ENCODE data around the gene NF1.

The NF1 gene

GRCh38 chr17:31096106-31096436, 1.3 kb downstream of the NF1 start:
- WGBS (ENCODE audit: extremely low coverage, insufficient coverage, low lambda C conversion rate), result no CpG with 5 or more reads among the region's 5 CpGs
- H3K4ac ChIP-seq (ENCODE audit: low read depth, low read length), result peak overlapping the region; percentile 75
- H3K79me2 ChIP-seq (ENCODE audit: control insufficient read depth, insufficient read depth, low read length), result peaks cover 26% of the 10 kb centered on the region
- H3K4me1 ChIP-seq (ENCODE audit: control insufficient read depth, low read depth, low read length), result peaks cover 3% of the 10 kb centered on the region
- H3K23ac ChIP-seq (ENCODE audit: low read length), result no peak overlapping the region
- H3K56ac ChIP-seq (ENCODE audit: low read length), result peak overlapping the region; percentile 99
- H4K8ac ChIP-seq (ENCODE audit: low read depth, low read length), result no peak overlapping the region
- no peaks in the 10 kb centered on the region for H3K27me3 ChIP-seq (ENCODE audit: insufficient read depth, low read length, poor library complexity)
- H3K79me1 ChIP-seq (ENCODE audit: low read length), result peaks cover 5% of the 10 kb centered on the region
- peak; percentile 67 for DNase-seq
- peak overlapping the region; percentile 99 for H3K27ac ChIP-seq (ENCODE audit: low read depth, low read length)
- H3K4me3 ChIP-seq (ENCODE audit: low read length), result peak overlapping the region; percentile 76
- peak overlapping the region; percentile 39 for H3K18ac ChIP-seq (ENCODE audit: low read length)
- no peak overlapping the region for H2AK5ac ChIP-seq (ENCODE audit: low read length)
- H3K9ac ChIP-seq (ENCODE audit: low read length), result peak overlapping the region; percentile 87
- H2BK120ac ChIP-seq (ENCODE audit: low read depth, low read length), result no peak overlapping the region
- peak overlapping the region; percentile 94 for H3K4me2 ChIP-seq (ENCODE audit: low read length)
- no peaks in the 10 kb centered on the region for H3K36me3 ChIP-seq (ENCODE audit: control insufficient read depth, insufficient read depth, low read length)
- no peak overlapping the region for H2BK15ac ChIP-seq (replicated peaks; ENCODE audit: low read depth)
- no peak overlapping the region for H4K5ac ChIP-seq (ENCODE audit: low read length)
- no peak overlapping the region for H2BK5ac ChIP-seq (ENCODE audit: low read length)

GRCh38 chr17:31099016-31099415, 4.2 kb downstream of the NF1 start:
- Histone ChIP-seq H2AK5ac (ENCODE audit: low read length) (no peak overlapping the region), H3K79me2 (ENCODE audit: control insufficient read depth, insufficient read depth, low read length) (peaks cover 31% of the 10 kb centered on the region), H4K8ac (ENCODE audit: low read depth, low read length) (no peak overlapping the region), H3K56ac (ENCODE audit: low read length) (no peak overlapping the region), H3K4me1 (ENCODE audit: control insufficient read depth, low read depth, low read length) (peaks cover 3% of the 10 kb centered on the region), H3K79me1 (ENCODE audit: low read length) (peaks cover 5% of the 10 kb centered on the region), H3K4me3 (ENCODE audit: low read length) (no peak overlapping the region), H3K9ac (ENCODE audit: low read length) (no peak overlapping the region), H2BK15ac (replicated peaks; ENCODE audit: low read depth) (no peak overlapping the region), H3K36me3 (ENCODE audit: control insufficient read depth, insufficient read depth, low read length) (no peaks in the 10 kb centered on the region), H4K5ac (ENCODE audit: low read length) (no peak overlapping the region), H2BK5ac (ENCODE audit: low read length) (no peak overlapping the region), H3K4ac (ENCODE audit: low read depth, low read length) (no peak overlapping the region), H3K4me2 (ENCODE audit: low read length) (no peak overlapping the region), H3K23ac (ENCODE audit: low read length) (no peak overlapping the region), H3K18ac (ENCODE audit: low read length) (no peak overlapping the region), H3K27me3 (ENCODE audit: insufficient read depth, low read length, poor library complexity) (no peaks in the 10 kb centered on the region), H2BK120ac (ENCODE audit: low read depth, low read length) (no peak overlapping the region), H3K27ac (ENCODE audit: low read depth, low read length) (no peak overlapping the region)
- no CpG with 5 or more reads among the region's 3 CpGs for WGBS (ENCODE audit: extremely low coverage, insufficient coverage, low lambda C conversion rate)
- DNase-seq, result no peak

GRCh38 chr17:31100840-31101459, 6.2 kb downstream of the NF1 start:
- H3K9ac ChIP-seq (ENCODE audit: low read length), result no peak overlapping the region
- peaks cover 6% of the 10 kb centered on the region for H3K79me1 ChIP-seq (ENCODE audit: low read length)
- H2BK5ac ChIP-seq (ENCODE audit: low read length), result no peak overlapping the region
- no peaks in the 10 kb centered on the region for H3K27me3 ChIP-seq (ENCODE audit: insufficient read depth, low read length, poor library complexity)
- H3K4me1 ChIP-seq (ENCODE audit: control insufficient read depth, low read depth, low read length), result peaks cover 3% of the 10 kb centered on the region
- H3K36me3 ChIP-seq (ENCODE audit: control insufficient read depth, insufficient read depth, low read length), result no peaks in the 10 kb centered on the region
- H3K18ac ChIP-seq (ENCODE audit: low read length), result no peak overlapping the region
- no CpG with 5 or more reads among the region's 8 CpGs for WGBS (ENCODE audit: extremely low coverage, insufficient coverage, low lambda C conversion rate)
- H2BK15ac ChIP-seq (replicated peaks; ENCODE audit: low read depth), result no peak overlapping the region
- H4K8ac ChIP-seq (ENCODE audit: low read depth, low read length), result no peak overlapping the region
- no peak overlapping the region for H2BK120ac ChIP-seq (ENCODE audit: low read depth, low read length)
- peaks cover 37% of the 10 kb centered on the region for H3K79me2 ChIP-seq (ENCODE audit: control insufficient read depth, insufficient read depth, low read length)
- H4K5ac ChIP-seq (ENCODE audit: low read length), result no peak overlapping the region
- peak overlapping the region; percentile 22 for H3K27ac ChIP-seq (ENCODE audit: low read depth, low read length)
- H3K56ac ChIP-seq (ENCODE audit: low read length), result no peak overlapping the region
- no peak for DNase-seq
- H2AK5ac ChIP-seq (ENCODE audit: low read length), result no peak overlapping the region
- no peak overlapping the region for H3K4me2 ChIP-seq (ENCODE audit: low read length)
- no peak overlapping the region for H3K23ac ChIP-seq (ENCODE audit: low read length)
- H3K4ac ChIP-seq (ENCODE audit: low read depth, low read length), result no peak overlapping the region
- no peak overlapping the region for H3K4me3 ChIP-seq (ENCODE audit: low read length)

GRCh38 chr17:31101943-31102342, 7.2 kb downstream of the NF1 start:
- Histone ChIP-seq H3K23ac (ENCODE audit: low read length) (no peak overlapping the region), H3K36me3 (ENCODE audit: control insufficient read depth, insufficient read depth, low read length) (no peaks in the 10 kb centered on the region), H3K18ac (ENCODE audit: low read length) (no peak overlapping the region), H3K4me2 (ENCODE audit: low read length) (no peak overlapping the region), H3K79me2 (ENCODE audit: control insufficient read depth, insufficient read depth, low read length) (peaks cover 32% of the 10 kb centered on the region), H3K9ac (ENCODE audit: low read length) (no peak overlapping the region), H2BK5ac (ENCODE audit: low read length) (no peak overlapping the region), H3K27me3 (ENCODE audit: insufficient read depth, low read length, poor library complexity) (no peaks in the 10 kb centered on the region), H4K5ac (ENCODE audit: low read length) (no peak overlapping the region), H3K4ac (ENCODE audit: low read depth, low read length) (no peak overlapping the region), H2BK120ac (ENCODE audit: low read depth, low read length) (no peak overlapping the region), H3K79me1 (ENCODE audit: low read length) (peaks cover 5% of the 10 kb centered on the region), H2BK15ac (replicated peaks; ENCODE audit: low read depth) (no peak overlapping the region), H2AK5ac (ENCODE audit: low read length) (no peak overlapping the region), H3K27ac (ENCODE audit: low read depth, low read length) (no peak overlapping the region), H3K4me1 (ENCODE audit: control insufficient read depth, low read depth, low read length) (no peaks in the 10 kb centered on the region), H3K4me3 (ENCODE audit: low read length) (no peak overlapping the region), H4K8ac (ENCODE audit: low read depth, low read length) (no peak overlapping the region), H3K56ac (ENCODE audit: low read length) (no peak overlapping the region)
- no peak for DNase-seq

- Histone ChIP-seq H2BK120ac (ENCODE audit: low read depth, low read length) (no peak overlapping the region), H4K8ac (ENCODE audit: low read depth, low read length) (no peak overlapping the region), H3K79me2 (ENCODE audit: control insufficient read depth, insufficient read depth, low read length) (peaks cover 25% of the 10 kb centered on the region), H3K56ac (ENCODE audit: low read length) (no peak overlapping the region), H3K4me3 (ENCODE audit: low read length) (no peak overlapping the region), H2BK15ac (replicated peaks; ENCODE audit: low read depth) (no peak overlapping the region), H2AK5ac (ENCODE audit: low read length) (no peak overlapping the region), H3K9ac (ENCODE audit: low read length) (no peak overlapping the region), H3K36me3 (ENCODE audit: control insufficient read depth, insufficient read depth, low read length) (no peaks in the 10 kb centered on the region), H4K5ac (ENCODE audit: low read length) (no peak overlapping the region), H3K4me2 (ENCODE audit: low read length) (no peak overlapping the region), H3K23ac (ENCODE audit: low read length) (no peak overlapping the region), H3K18ac (ENCODE audit: low read length) (no peak overlapping the region), H3K79me1 (ENCODE audit: low read length) (peaks cover 9% of the 10 kb centered on the region), H2BK5ac (ENCODE audit: low read length) (no peak overlapping the region), H3K27me3 (ENCODE audit: insufficient read depth, low read length, poor library complexity) (no peaks in the 10 kb centered on the region), H3K4ac (ENCODE audit: low read depth, low read length) (no peak overlapping the region), H3K4me1 (ENCODE audit: control insufficient read depth, low read depth, low read length) (no peaks in the 10 kb centered on the region), H3K27ac (ENCODE audit: low read depth, low read length) (no peak overlapping the region)
- WGBS (ENCODE audit: extremely low coverage, insufficient coverage, low lambda C conversion rate), result no CpG with 5 or more reads among the region's 1 CpG
- DNase-seq, result no peak
These were observed 11.2 kb downstream of the NF1 start for GRCh38 chr17:31105991-31106390.

- no peak overlapping the region for H2AK5ac ChIP-seq (ENCODE audit: low read length)
- H3K9ac ChIP-seq (ENCODE audit: low read length), result no peak overlapping the region
- H3K18ac ChIP-seq (ENCODE audit: low read length), result no peak overlapping the region
- H2BK5ac ChIP-seq (ENCODE audit: low read length), result no peak overlapping the region
- peaks cover 15% of the 10 kb centered on the region for H3K79me2 ChIP-seq (ENCODE audit: control insufficient read depth, insufficient read depth, low read length)
- no peaks in the 10 kb centered on the region for H3K4me1 ChIP-seq (ENCODE audit: control insufficient read depth, low read depth, low read length)
- H3K27ac ChIP-seq (ENCODE audit: low read depth, low read length), result no peak overlapping the region
- no peak overlapping the region for H3K23ac ChIP-seq (ENCODE audit: low read length)
- H3K79me1 ChIP-seq (ENCODE audit: low read length), result peaks cover 15% of the 10 kb centered on the region
- WGBS (ENCODE audit: extremely low coverage, insufficient coverage, low lambda C conversion rate), result no CpG with 5 or more reads among the region's 2 CpGs
- no peak overlapping the region for H4K8ac ChIP-seq (ENCODE audit: low read depth, low read length)
- H3K4me2 ChIP-seq (ENCODE audit: low read length), result no peak overlapping the region
- DNase-seq, result no peak
- no peak overlapping the region for H4K5ac ChIP-seq (ENCODE audit: low read length)
- no peak overlapping the region for H3K4me3 ChIP-seq (ENCODE audit: low read length)
- no peaks in the 10 kb centered on the region for H3K36me3 ChIP-seq (ENCODE audit: control insufficient read depth, insufficient read depth, low read length)
- no peak overlapping the region for H3K56ac ChIP-seq (ENCODE audit: low read length)
- H3K4ac ChIP-seq (ENCODE audit: low read depth, low read length), result no peak overlapping the region
- no peak overlapping the region for H2BK120ac ChIP-seq (ENCODE audit: low read depth, low read length)
- H2BK15ac ChIP-seq (replicated peaks; ENCODE audit: low read depth), result no peak overlapping the region
- no peaks in the 10 kb centered on the region for H3K27me3 ChIP-seq (ENCODE audit: insufficient read depth, low read length, poor library complexity)
These were observed 16.4 kb downstream of the NF1 start for GRCh38 chr17:31111183-31111582.
